WTC11 (cell line): ENCODE data around the gene NCKIPSD.

ENCODE experiments used
- CREB1 ChIP-seq: sonication (generic); formaldehyde crosslinking; IDR thresholded peaks from 2 replicates; pipeline ENCODE4 v1.8.0; 2023; ENCODE audit warnings: mild to moderate bottlenecking, missing genetic modification reagents
- ELF4 ChIP-seq: sonication (generic); formaldehyde crosslinking; IDR thresholded peaks from 2 replicates; pipeline ENCODE4 v1.8.1; 2022; ENCODE audit warnings: low read depth, mild to moderate bottlenecking, moderate library complexity, missing genetic modification reagents
- FOXK1 ChIP-seq: sonication (generic); formaldehyde crosslinking; IDR thresholded peaks from 2 replicates; pipeline ENCODE4 v1.8.0; 2022; ENCODE audit warnings: mild to moderate bottlenecking, moderate library complexity, missing genetic modification reagents
- GTF2I ChIP-seq: fragments of 250-450 bp; sonication (Bioruptor Pico); conservative IDR thresholded peaks from 2 replicates; pipeline ENCODE4 v1.4.0; 2021; ENCODE audit warnings: mild to moderate bottlenecking
- HMGA2 ChIP-seq: fragments of 250-450 bp; sonication (Bioruptor Pico); IDR thresholded peaks from 2 replicates; pipeline ENCODE4 v1.4.0; 2021; ENCODE audit warnings: mild to moderate bottlenecking, moderate library complexity
- JAZF1 ChIP-seq: fragments of 250-450 bp; sonication (Bioruptor Pico); IDR thresholded peaks from 2 replicates; pipeline ENCODE4 v1.9.0; 2021; ENCODE audit warnings: moderate library complexity, mild to moderate bottlenecking, inconsistent platforms
- NFE2L1 ChIP-seq: sonication (generic); formaldehyde crosslinking; IDR thresholded peaks from 2 replicates; pipeline ENCODE4 v1.8.1; 2023; ENCODE audit warnings: missing genetic modification reagents
- SP1 ChIP-seq: sonication (generic); formaldehyde crosslinking; conservative IDR thresholded peaks from 2 replicates; pipeline ENCODE4 v1.8.1; 2022; ENCODE audit warnings: missing genetic modification reagents
- ZNF423 ChIP-seq: fragments of 250-450 bp; sonication (Bioruptor Pico); IDR thresholded peaks from 2 replicates; pipeline ENCODE4 v2.1.2; 2022; ENCODE audit warnings: mild to moderate bottlenecking, moderate library complexity
- TF ChIP-seq, protein P1 (sequence below): fragments of 200-600 bp; IDR thresholded peaks from 2 replicates; pipeline ENCODE4 v1.8.0; 2022; ENCODE audit warnings: antibody characterized with exemption
- TF ChIP-seq, protein P2 (sequence below): sonication (generic); formaldehyde crosslinking; IDR thresholded peaks from 2 replicates; pipeline ENCODE4 v1.8.1; 2023; ENCODE audit warnings: mild to moderate bottlenecking, moderate library complexity, missing genetic modification reagents
- TF ChIP-seq, protein P3 (sequence below): sonication (generic); formaldehyde crosslinking; IDR thresholded peaks from 2 replicates; pipeline ENCODE4 v1.8.0; 2022; ENCODE audit warnings: mild to moderate bottlenecking, missing genetic modification reagents
- TF ChIP-seq, protein P4 (sequence below): sonication (generic); formaldehyde crosslinking; IDR thresholded peaks from 2 replicates; pipeline ENCODE4 v1.8.1; 2022; ENCODE audit warnings: low read depth, missing genetic modification reagents, borderline replicate concordance

DNA sequence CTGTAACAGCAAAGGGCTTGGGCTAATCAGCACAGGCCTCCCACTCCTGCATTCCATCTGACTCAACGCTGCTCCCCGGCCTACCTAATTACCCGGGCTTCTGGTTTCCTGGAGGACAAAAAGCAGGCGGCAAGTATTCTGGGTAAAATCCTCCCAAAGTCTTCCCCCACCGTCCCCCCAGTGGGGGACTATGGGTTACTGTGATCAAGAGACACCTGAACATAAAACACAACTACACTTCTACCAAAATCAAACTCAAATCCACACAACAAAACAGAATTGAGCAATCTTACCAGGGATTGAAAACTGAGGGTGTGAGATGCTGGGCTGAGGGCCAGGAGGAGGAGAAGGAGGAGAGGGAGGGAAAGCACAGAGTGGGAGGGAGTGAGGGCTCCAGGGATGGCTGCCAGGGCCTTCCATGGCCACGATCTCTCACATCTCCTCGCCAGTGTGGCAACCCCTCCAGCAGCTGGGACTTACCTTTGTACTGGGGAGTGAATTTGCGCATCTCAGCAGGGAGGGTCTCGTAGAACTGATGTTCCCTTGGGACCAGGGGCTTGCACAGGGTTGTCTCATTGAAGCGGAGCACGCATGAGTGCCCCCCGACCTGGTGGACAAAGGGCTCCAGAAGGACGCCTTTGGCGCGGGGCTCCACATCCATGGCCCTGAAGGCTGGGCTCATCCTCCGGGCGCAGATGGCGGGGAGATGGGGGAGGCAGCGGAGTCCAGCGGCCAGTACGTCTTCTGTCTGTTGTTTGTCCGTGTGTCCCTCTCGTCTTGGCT lies 9.1 kb upstream of the NCKIPSD start:
- TF ChIP-seq, protein P1, sequence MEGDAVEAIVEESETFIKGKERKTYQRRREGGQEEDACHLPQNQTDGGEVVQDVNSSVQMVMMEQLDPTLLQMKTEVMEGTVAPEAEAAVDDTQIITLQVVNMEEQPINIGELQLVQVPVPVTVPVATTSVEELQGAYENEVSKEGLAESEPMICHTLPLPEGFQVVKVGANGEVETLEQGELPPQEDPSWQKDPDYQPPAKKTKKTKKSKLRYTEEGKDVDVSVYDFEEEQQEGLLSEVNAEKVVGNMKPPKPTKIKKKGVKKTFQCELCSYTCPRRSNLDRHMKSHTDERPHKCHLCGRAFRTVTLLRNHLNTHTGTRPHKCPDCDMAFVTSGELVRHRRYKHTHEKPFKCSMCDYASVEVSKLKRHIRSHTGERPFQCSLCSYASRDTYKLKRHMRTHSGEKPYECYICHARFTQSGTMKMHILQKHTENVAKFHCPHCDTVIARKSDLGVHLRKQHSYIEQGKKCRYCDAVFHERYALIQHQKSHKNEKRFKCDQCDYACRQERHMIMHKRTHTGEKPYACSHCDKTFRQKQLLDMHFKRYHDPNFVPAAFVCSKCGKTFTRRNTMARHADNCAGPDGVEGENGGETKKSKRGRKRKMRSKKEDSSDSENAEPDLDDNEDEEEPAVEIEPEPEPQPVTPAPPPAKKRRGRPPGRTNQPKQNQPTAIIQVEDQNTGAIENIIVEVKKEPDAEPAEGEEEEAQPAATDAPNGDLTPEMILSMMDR, result no peak
- TF ChIP-seq, protein P2, sequence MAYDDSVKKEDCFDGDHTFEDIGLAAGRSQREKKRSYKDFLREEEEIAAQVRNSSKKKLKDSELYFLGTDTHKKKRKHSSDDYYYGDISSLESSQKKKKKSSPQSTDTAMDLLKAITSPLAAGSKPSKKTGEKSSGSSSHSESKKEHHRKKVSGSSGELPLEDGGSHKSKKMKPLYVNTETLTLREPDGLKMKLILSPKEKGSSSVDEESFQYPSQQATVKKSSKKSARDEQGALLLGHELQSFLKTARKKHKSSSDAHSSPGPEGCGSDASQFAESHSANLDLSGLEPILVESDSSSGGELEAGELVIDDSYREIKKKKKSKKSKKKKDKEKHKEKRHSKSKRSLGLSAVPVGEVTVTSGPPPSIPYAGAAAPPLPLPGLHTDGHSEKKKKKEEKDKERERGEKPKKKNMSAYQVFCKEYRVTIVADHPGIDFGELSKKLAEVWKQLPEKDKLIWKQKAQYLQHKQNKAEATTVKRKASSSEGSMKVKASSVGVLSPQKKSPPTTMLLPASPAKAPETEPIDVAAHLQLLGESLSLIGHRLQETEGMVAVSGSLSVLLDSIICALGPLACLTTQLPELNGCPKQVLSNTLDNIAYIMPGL, result no peak
- TF ChIP-seq HMGA2 (no peak), FOXK1 (CRISPR knock-in tag) (no peak), SP1 (CRISPR knock-in tag) (no peak), CREB1 (CRISPR knock-in tag) (no peak), ZNF423 (CRISPR knock-in tag) (no peak), ELF4 (CRISPR knock-in tag) (no peak), JAZF1 (no peak), NFE2L1 (CRISPR knock-in tag) (no peak), GTF2I (CRISPR knock-in tag) (no peak)
- TF ChIP-seq, protein P3, sequence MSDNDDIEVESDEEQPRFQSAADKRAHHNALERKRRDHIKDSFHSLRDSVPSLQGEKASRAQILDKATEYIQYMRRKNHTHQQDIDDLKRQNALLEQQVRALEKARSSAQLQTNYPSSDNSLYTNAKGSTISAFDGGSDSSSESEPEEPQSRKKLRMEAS (CRISPR knock-in tag), result no peak
- TF ChIP-seq, protein P4, sequence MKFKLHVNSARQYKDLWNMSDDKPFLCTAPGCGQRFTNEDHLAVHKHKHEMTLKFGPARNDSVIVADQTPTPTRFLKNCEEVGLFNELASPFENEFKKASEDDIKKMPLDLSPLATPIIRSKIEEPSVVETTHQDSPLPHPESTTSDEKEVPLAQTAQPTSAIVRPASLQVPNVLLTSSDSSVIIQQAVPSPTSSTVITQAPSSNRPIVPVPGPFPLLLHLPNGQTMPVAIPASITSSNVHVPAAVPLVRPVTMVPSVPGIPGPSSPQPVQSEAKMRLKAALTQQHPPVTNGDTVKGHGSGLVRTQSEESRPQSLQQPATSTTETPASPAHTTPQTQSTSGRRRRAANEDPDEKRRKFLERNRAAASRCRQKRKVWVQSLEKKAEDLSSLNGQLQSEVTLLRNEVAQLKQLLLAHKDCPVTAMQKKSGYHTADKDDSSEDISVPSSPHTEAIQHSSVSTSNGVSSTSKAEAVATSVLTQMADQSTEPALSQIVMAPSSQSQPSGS (CRISPR knock-in tag), result no peak
